DND-41 (cell line): Measurements from ENCODE around the gene LPCAT1.

Experiments
- EZH2 ChIP-seq: IDR thresholded peaks from 3 replicates; pipeline ENCODE4 v1.6.1; 2012; ENCODE audit warnings: borderline replicate concordance, low read depth, mild to moderate bottlenecking, moderate library complexity, low read length, inconsistent platforms; ENCODE audit not compliant: severe bottlenecking
- TF ChIP-seq, protein P1 (sequence below): IDR thresholded peaks from 2 replicates; pipeline ENCODE4 v1.5.1; 2012; ENCODE audit warnings: borderline replicate concordance, low read length, moderate library complexity, mild to moderate bottlenecking; ENCODE audit not compliant: poor library complexity, severe bottlenecking; ENCODE audit errors: extremely low read depth

DNA sequence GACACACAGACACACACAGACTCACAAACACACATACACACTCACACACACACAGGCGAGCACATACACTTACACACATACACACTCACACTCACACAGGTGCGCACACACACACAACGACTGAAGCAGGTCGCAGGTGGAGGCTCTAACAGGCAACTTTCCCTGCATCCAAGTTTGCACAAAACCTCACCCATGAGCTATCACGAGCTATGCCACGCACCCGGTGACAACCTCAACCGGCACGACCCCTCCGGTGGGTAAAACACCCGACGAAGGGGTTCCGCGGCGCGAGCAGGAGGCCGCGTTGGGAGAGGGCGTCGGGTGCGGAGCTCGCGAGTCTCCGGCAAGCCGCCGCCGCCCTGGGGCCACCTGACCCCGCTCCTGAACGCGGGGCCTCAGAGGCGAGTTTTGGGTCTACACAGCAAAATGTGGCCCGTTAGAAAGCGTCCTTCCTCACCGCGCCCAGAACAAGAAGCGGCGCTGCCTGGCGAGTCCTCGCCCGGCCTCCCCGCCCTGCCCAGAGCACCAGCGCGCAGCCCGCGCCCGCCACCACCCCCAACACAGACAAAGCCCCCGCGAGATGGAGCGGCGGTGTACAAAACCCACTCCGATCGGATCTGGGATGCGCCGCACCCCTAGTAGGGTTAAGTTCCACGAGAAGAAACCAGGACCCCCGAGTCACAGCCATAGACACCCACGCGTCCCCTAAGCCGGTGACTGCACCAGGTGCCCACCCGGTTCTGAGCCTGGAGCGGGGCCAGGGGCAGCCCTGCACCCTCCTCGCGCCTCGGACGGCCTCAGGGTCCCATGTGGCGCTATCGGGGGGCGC lies 79.2 kb downstream of the LPCAT1 start:
- TF ChIP-seq EZH2, result no peak
- TF ChIP-seq, protein P1, sequence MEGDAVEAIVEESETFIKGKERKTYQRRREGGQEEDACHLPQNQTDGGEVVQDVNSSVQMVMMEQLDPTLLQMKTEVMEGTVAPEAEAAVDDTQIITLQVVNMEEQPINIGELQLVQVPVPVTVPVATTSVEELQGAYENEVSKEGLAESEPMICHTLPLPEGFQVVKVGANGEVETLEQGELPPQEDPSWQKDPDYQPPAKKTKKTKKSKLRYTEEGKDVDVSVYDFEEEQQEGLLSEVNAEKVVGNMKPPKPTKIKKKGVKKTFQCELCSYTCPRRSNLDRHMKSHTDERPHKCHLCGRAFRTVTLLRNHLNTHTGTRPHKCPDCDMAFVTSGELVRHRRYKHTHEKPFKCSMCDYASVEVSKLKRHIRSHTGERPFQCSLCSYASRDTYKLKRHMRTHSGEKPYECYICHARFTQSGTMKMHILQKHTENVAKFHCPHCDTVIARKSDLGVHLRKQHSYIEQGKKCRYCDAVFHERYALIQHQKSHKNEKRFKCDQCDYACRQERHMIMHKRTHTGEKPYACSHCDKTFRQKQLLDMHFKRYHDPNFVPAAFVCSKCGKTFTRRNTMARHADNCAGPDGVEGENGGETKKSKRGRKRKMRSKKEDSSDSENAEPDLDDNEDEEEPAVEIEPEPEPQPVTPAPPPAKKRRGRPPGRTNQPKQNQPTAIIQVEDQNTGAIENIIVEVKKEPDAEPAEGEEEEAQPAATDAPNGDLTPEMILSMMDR, result no peak
